CD4-positive, alpha-beta T cell treated with Interleukin-1 beta for 1 hour (primary cell): ENCODE results near the gene MEIG1.
A peak's percentile ranks its signal among the peaks of the same experiment; 100 is the strongest.
"Not testable (repeated sequence)": the region's sequence is repeated elsewhere in the genome, so short reads cannot be mapped to it uniquely, and the experiment has no call there.

Source experiments
- DNase-seq, 2 donors: peaks; one replicate each; pipeline ENCODE4 v3.0.0-alpha.2; 2020 to 2022

The MEIG1 gene

GRCh38 chr10:14958872-14959220 is 342 bp upstream of the MEIG1 start:
- no peak for DNase-seq

GRCh38 chr10:14967897-14968296 is 8.7 kb downstream of the MEIG1 start:
- no peak for DNase-seq

GRCh38 chr10:14971867-14972448 is 12.8 kb downstream of the MEIG1 start:
- DNase-seq: peak; percentile 56 to 57

GRCh38 chr10:14974153-14974998 is 15.2 kb downstream of the MEIG1 start:
- DNase-seq: not testable (repeated sequence)

- DNase-seq: no peak
These were observed 16.6 kb downstream of the MEIG1 start for GRCh38 chr10:14975672-14976273.

GRCh38 chr10:14982744-14983143 is 23.6 kb downstream of the MEIG1 start:
- DNase-seq: no peak

- DNase-seq: not testable (repeated sequence)
These were observed 30.4 kb downstream of the MEIG1 start for GRCh38 chr10:14989552-14989951.

- peak; percentile 54 to 57 for DNase-seq
These were observed 32.0 kb downstream of the MEIG1 start for GRCh38 chr10:14991035-14991749.

- not testable (repeated sequence) for DNase-seq
These were observed 33.1 kb downstream of the MEIG1 start for GRCh38 chr10:14992336-14992735.

- not testable (repeated sequence) for DNase-seq
These were observed 34.6 kb downstream of the MEIG1 start for GRCh38 chr10:14993500-14994455.

GRCh38 chr10:14995964-14996565 is 36.9 kb downstream of the MEIG1 start:
- no peak for DNase-seq

GRCh38 chr10:15013530-15013929 is 54.3 kb downstream of the MEIG1 start:
- not testable (repeated sequence) for DNase-seq

- no peak for DNase-seq
These were observed 56.3 kb downstream of the MEIG1 start for GRCh38 chr10:15015451-15015850.

- peak in 1 of 2 donors; percentile 32 for DNase-seq
These were observed 61.8 kb downstream of the MEIG1 start for GRCh38 chr10:15020966-15021365.
